Heart right ventricle (tissue), 16 donors: Measurements from ENCODE around the gene SESN1. TPM values are rescaled to one million over a fixed set of nuclear protein-coding genes. Genes with fewer than 3 reads are reported as not detected.

ENCODE experiments used
- ATAC-seq, 8 donors: fragments of 200-7000 bp; cut with Tn5 transposase; one replicate each; pipeline ENCODE4 v1.9.1; 2020; ENCODE audit warnings: mild to moderate bottlenecking in 8 of 8, moderate library complexity in 8 of 8, moderate number of reproducible peaks in 1 of 8
- DNase-seq, 2 donors: peaks; one replicate each; pipeline ENCODE4 v3.0.0-alpha.2; 2020
- H3K27ac ChIP-seq, 10 donors: fragments of 200-600 bp; sonication (generic) in 2 of 10; one replicate each; pipeline versions ENCODE4 v1.5.0 to v1.8.0; 2020 to 2022; ENCODE audit warnings: mild to moderate bottlenecking in 3 of 10
- H3K27me3 ChIP-seq, 7 donors: fragments of 200-600 bp; one replicate each; pipeline ENCODE4 v1.8.0; 2021 to 2022; ENCODE audit warnings: mild to moderate bottlenecking in 2 of 7
- H3K36me3 ChIP-seq, 9 donors: fragments of 200-600 bp; sonication (generic) in 1 of 9; one replicate each; pipeline versions ENCODE4 v1.5.0 to v1.8.0; 2020 to 2022; ENCODE audit warnings: mild to moderate bottlenecking in 2 of 9
- H3K4me1 ChIP-seq, 9 donors: fragments of 200-600 bp; sonication (generic) in 1 of 9; one replicate each; pipeline versions ENCODE4 v1.5.0 to v1.8.0; 2020 to 2022; ENCODE audit warnings: mild to moderate bottlenecking in 4 of 9
- H3K4me3 ChIP-seq, 10 donors: fragments of 200-600 bp; sonication (generic) in 2 of 10; one replicate each; pipeline versions ENCODE4 v1.5.0 to v1.8.0; 2020 to 2022; ENCODE audit warnings: mild to moderate bottlenecking in 7 of 10, moderate library complexity in 2 of 10
- H3K9me3 ChIP-seq, 11 donors: fragments of 200-600 bp in 10 of 11; sonication (generic) in 2 of 11; one replicate each; pipeline versions ENCODE4 v1.5.0 to v1.8.0; 2013 to 2022; ENCODE audit warnings: mild to moderate bottlenecking in 2 of 11, control low read depth in 1 of 11, moderate library complexity in 1 of 11
- CTCF ChIP-seq, 9 donors: fragments of 200-600 bp; sonication (generic) in 2 of 9; IDR thresholded peaks; one replicate each; pipeline versions ENCODE4 v1.5.0 to v1.8.0; 2021 to 2022; ENCODE audit warnings: antibody characterized with exemption in 9 of 9, mild to moderate bottlenecking in 5 of 9, moderate library complexity in 1 of 9
- WGBS, 2 donors: extraction: QIAGEN DNeasy Blood & Tissue Kit; methylation state at CpG; one replicate each; pipeline ENCODE4 v1.1.7; 2013; ENCODE audit warnings: inconsistent platforms in 1 of 2; 5-methylcytosine and 5-hydroxymethylcytosine counted together
- intact Hi-C, 10 donors: fragments of 100-400 bp; cut with DNase I; formaldehyde crosslinking; loops; one replicate each; pipeline versions ENCODE4 v1.11.1 to v1.14.2; 2022
- polyA plus RNA-seq, 2 donors: library from polyadenylated mRNA; stranded (reverse); fragments of 200-250 nt; gene quantifications; one replicate each; pipeline ENCODE4 v1.2.3, GENCODE V29; 2013
- total RNA-seq, 10 donors: library from RNA; stranded (reverse); fragmentation: NEBNext Ultra II Directional in 3 of 10; extraction: Animal tissue kit (Norgen Biotek cat#: 25700) in 3 of 10; gene quantifications; one replicate each; pipeline versions ENCODE4 v1.2.1 to v1.2.4, GENCODE V29; 2021 to 2023
- donor health status: Arrhythmogenic right ventricular cardiomyopathy.
- donor health status: ischemic (EF 13 %, LVEDD 7.1; RV severe dilation, severe dysfunction).
- donor health status: healthy with polysubstance abuse.
- donor health status: DM: no; HTN: yes; CAD: no.
- donor health status: DM: no; HTN: no; CAD: no.
- donor health status: ischemic (EF 25% LVEDD 6.9; RV normal size, moderate dysfunction).
- donor health status: ischemic (EF 25% LVEDD 5.7; RV mildly dilated, moderate dysfunction).
- donor health status: healthy.
- donor health status: DM: yes; HTN: yes; CAD: no.
- donor health status: Ischemic cardiomyopathy.
- donor health status: ischemic (EF 35%, LVEDD 5.7; RV mildly dilated, moderate dysfunction).
- donor health status: nonischemic (EF 11% LVEDD 7.7; RV severe dilation, severe dysfunction).
- donor health status: DM: yes; HTN: yes; CAD: no.
- donor health status: PGD.
- donor health status: ischemic (EF 29% LVEDD 5.4; RV normal size, mild dysfunction).
- donor health status: nonischemic (EF 23%, LVEDD 6.1; RV moderate dilation, normal function).

The SESN1 gene
- total and polyA plus RNA-seq, 12 donors: 16.2 to 62.8 (median 37.7) TPM

GRCh38 chr6:109008537-109009235 is 86.0 kb downstream of the SESN1 start:
- H3K36me3 ChIP-seq: no peaks in the 10 kb centered on the region
- TF ChIP-seq CTCF (IDR thresholded peaks at IDR 0.05): no peak
- H3K27me3 ChIP-seq: no peaks in the 10 kb centered on the region
- 2% methylated on average over 24 of the region's 24 CpGs for WGBS, 2 donors
- H3K4me1 ChIP-seq: peaks cover 0 to 75% (median 59%) of the 10 kb centered on the region in 9 donors
- ATAC-seq (peak; percentile 28 to 57 (median 48)), DNase-seq (no peak)
- H3K4me3 ChIP-seq: peak overlapping the region; percentile 67 to 98 (median 94)
- H3K9me3 ChIP-seq: no peaks in the 10 kb centered on the region
- intact Hi-C loops: loop anchor here in 8 of 10 donors (2.0 to 10.0 kb wide), 13 partner anchors 36 to 374 kb away; partner anchors contain the start of gene CD164 (in 1 of the 8)
- H3K27ac ChIP-seq: peak overlapping the region; percentile 91 to 98 (median 96)

GRCh38 chr6:109008054-109008453 is 86.6 kb downstream of the SESN1 start:
- WGBS, 2 donors: 34 to 35% methylated on average over 4 of the region's 4 CpGs
- Histone ChIP-seq H3K9me3 (no peaks in the 10 kb centered on the region), H3K36me3 (no peaks in the 10 kb centered on the region), H3K4me1 (peaks cover 0 to 75% (median 60%) of the 10 kb centered on the region in 9 donors), H3K27ac (peak overlapping the region; percentile 91 to 98 (median 96)), H3K27me3 (no peaks in the 10 kb centered on the region), H3K4me3 (peak overlapping the region; percentile 67 to 98 (median 94))
- no peak for ATAC-seq
- no peak for TF ChIP-seq CTCF (IDR thresholded peaks at IDR 0.05)
- no peak for DNase-seq
- intact Hi-C loops: loop anchor here in 8 of 10 donors (2.0 to 10.0 kb wide), 13 partner anchors 36 to 374 kb away; partner anchors contain the start of gene CD164 (in 1 of the 8)

- Histone ChIP-seq H3K4me1 (peaks cover 0 to 77% (median 66%) of the 10 kb centered on the region in 9 donors), H3K27me3 (no peaks in the 10 kb centered on the region), H3K4me3 (peak overlapping the region in 9 of 10 donors; percentile 67 to 98 (median 93)), H3K27ac (peak overlapping the region in 7 of 10 donors; percentile 91 to 96 (median 96)), H3K9me3 (no peaks in the 10 kb centered on the region), H3K36me3 (no peaks in the 10 kb centered on the region)
- no peak for DNase-seq
- no peak for TF ChIP-seq CTCF (IDR thresholded peaks at IDR 0.05)
- no peak for ATAC-seq
- WGBS, 2 donors: 58 to 68% methylated on average over 3 of the region's 3 CpGs
- intact Hi-C loops: loop anchor here in 8 of 10 donors (5.0 to 10.0 kb wide), 10 partner anchors 35 to 375 kb away; partner anchors contain the start of gene CD164 (in 1 of the 8)
Observed at GRCh38 chr6:109007521-109007920, 87.1 kb downstream of the SESN1 start.

- H3K27me3 ChIP-seq: no peaks in the 10 kb centered on the region
- ATAC-seq (no peak), DNase-seq (no peak)
- TF ChIP-seq CTCF (IDR thresholded peaks at IDR 0.05): no peak
- H3K9me3 ChIP-seq: no peaks in the 10 kb centered on the region
- peak overlapping the region in 5 of 10 donors; percentile 32 to 96 (median 96) for H3K27ac ChIP-seq
- H3K4me3 ChIP-seq: peak overlapping the region in 6 of 10 donors; percentile 11 to 96 (median 93)
- 61 to 69% methylated on average over 1 of the region's 1 CpG for WGBS, 2 donors
- intact Hi-C loops: loop anchor here in 8 of 10 donors (5.0 to 10.0 kb wide), 10 partner anchors 35 to 375 kb away; partner anchors contain the start of gene CD164 (in 1 of the 8)
- peaks cover 0 to 84% (median 73%) of the 10 kb centered on the region in 9 donors for H3K4me1 ChIP-seq
- peaks cover 0 to 2% (median 0%) of the 10 kb centered on the region in 9 donors for H3K36me3 ChIP-seq
Observed at GRCh38 chr6:109006818-109007217, 87.8 kb downstream of the SESN1 start.
